Measurements from ENCODE around the gene CUBN.
"Not testable (repeated sequence)": the region's sequence is repeated elsewhere in the genome, so short reads cannot be mapped to it uniquely, and the experiment has no call there.

DNA sequence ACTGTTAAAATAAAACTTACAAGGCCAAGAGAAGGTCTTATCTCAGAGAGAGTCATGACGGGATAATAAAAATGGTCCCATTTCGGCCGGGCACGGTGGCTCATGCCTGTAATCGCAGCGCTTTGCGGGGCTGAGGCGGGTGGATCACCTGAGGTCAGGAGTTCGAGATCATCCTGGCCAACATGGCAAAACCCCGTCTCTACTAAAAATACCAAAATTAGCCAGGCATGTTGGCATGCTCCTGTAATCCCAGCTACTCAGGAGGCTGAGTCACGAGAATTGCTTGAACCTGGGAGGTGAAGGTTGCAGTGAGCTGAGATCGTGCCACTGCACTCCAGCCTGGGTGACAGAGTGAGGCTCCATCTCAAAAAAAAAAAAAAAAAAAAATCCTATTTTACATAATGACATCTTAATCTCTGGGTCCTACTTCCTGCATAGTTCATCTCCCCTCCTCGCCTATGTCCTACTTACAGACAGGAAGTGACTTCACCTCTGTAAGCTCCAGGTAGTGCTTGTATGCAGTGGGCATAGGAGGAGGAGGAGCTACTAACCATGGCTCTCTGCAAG is 14.7 kb downstream of the CUBN start:
- TF ChIP-seq, protein P1, sequence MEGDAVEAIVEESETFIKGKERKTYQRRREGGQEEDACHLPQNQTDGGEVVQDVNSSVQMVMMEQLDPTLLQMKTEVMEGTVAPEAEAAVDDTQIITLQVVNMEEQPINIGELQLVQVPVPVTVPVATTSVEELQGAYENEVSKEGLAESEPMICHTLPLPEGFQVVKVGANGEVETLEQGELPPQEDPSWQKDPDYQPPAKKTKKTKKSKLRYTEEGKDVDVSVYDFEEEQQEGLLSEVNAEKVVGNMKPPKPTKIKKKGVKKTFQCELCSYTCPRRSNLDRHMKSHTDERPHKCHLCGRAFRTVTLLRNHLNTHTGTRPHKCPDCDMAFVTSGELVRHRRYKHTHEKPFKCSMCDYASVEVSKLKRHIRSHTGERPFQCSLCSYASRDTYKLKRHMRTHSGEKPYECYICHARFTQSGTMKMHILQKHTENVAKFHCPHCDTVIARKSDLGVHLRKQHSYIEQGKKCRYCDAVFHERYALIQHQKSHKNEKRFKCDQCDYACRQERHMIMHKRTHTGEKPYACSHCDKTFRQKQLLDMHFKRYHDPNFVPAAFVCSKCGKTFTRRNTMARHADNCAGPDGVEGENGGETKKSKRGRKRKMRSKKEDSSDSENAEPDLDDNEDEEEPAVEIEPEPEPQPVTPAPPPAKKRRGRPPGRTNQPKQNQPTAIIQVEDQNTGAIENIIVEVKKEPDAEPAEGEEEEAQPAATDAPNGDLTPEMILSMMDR (IDR thresholded peaks at IDR 0.05; ENCODE audit: insufficient read depth, low read length): not testable (repeated sequence)
- TF ChIP-seq, protein P2, sequence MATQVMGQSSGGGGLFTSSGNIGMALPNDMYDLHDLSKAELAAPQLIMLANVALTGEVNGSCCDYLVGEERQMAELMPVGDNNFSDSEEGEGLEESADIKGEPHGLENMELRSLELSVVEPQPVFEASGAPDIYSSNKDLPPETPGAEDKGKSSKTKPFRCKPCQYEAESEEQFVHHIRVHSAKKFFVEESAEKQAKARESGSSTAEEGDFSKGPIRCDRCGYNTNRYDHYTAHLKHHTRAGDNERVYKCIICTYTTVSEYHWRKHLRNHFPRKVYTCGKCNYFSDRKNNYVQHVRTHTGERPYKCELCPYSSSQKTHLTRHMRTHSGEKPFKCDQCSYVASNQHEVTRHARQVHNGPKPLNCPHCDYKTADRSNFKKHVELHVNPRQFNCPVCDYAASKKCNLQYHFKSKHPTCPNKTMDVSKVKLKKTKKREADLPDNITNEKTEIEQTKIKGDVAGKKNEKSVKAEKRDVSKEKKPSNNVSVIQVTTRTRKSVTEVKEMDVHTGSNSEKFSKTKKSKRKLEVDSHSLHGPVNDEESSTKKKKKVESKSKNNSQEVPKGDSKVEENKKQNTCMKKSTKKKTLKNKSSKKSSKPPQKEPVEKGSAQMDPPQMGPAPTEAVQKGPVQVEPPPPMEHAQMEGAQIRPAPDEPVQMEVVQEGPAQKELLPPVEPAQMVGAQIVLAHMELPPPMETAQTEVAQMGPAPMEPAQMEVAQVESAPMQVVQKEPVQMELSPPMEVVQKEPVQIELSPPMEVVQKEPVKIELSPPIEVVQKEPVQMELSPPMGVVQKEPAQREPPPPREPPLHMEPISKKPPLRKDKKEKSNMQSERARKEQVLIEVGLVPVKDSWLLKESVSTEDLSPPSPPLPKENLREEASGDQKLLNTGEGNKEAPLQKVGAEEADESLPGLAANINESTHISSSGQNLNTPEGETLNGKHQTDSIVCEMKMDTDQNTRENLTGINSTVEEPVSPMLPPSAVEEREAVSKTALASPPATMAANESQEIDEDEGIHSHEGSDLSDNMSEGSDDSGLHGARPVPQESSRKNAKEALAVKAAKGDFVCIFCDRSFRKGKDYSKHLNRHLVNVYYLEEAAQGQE (IDR thresholded peaks at IDR 0.05; ENCODE audit: insufficient replicate concordance, low read depth): not testable (repeated sequence)
- TF ChIP-seq GABPA, POLR2AphosphoS5 (IDR thresholded peaks at IDR 0.05; ENCODE audit: low read depth): not testable (repeated sequence)
